Ovary (tissue), 9 donors: ENCODE data around the gene FOXRED2. TPM values are rescaled to one million over a fixed set of nuclear protein-coding genes. Genes with fewer than 3 reads are reported as not detected.
A peak's percentile ranks its signal among the peaks of the same experiment; 100 is the strongest.
"Not testable (repeated sequence)": the region's sequence is repeated elsewhere in the genome, so short reads cannot be mapped to it uniquely, and the experiment has no call there.

Source experiments
- DNase-seq, 5 donors: peaks; one replicate each; pipeline ENCODE4 v3.0.0-alpha.2; 2019 to 2020
- H3K27ac ChIP-seq, 2 donors: fragments of 200-600 bp; one replicate each; pipeline versions ENCODE4 v1.5.1 to v1.8.0; 2019 to 2022
- H3K27me3 ChIP-seq: fragments of 200-600 bp; one replicate; pipeline ENCODE4 v1.8.0; 2022
- H3K36me3 ChIP-seq: fragments of 200-600 bp; sonication (generic); one replicate; pipeline ENCODE4 v1.5.1; 2019
- H3K4me1 ChIP-seq: one replicate; pipeline ENCODE4 v1.8.1; 2013; ENCODE audit warnings: mild to moderate bottlenecking, moderate library complexity; ENCODE audit not compliant: insufficient read depth
- H3K4me3 ChIP-seq: fragments of 200-600 bp; sonication (generic); one replicate; pipeline ENCODE4 v1.5.1; 2017
- H3K9me3 ChIP-seq, 2 donors: fragments of 200-600 bp in 1 of 2; sonication (generic) in 1 of 2; one replicate each; pipeline versions ENCODE4 v1.5.1 to v1.8.1; 2013 to 2019; ENCODE audit warnings: mild to moderate bottlenecking in 1 of 2, moderate library complexity in 1 of 2
- CTCF ChIP-seq, 3 donors: fragments of 450-650 bp in 2 of 3; fragments of 200-600 bp in 1 of 3; IDR thresholded peaks; one replicate each; pipeline versions ENCODE4 v1.5.1 to v1.8.0; 2016 to 2022; ENCODE audit warnings: antibody characterized with exemption in 3 of 3, mild to moderate bottlenecking in 1 of 3
- EP300 ChIP-seq: sonication (generic); formaldehyde crosslinking; IDR thresholded peaks from one replicate; pipeline ENCODE4 v1.6.1; 2017; ENCODE audit warnings: antibody characterized with exemption
- POLR2A ChIP-seq: fragments of 450-650 bp; IDR thresholded peaks from one replicate; pipeline ENCODE4 v1.6.1; 2017; ENCODE audit warnings: antibody characterized with exemption, mild to moderate bottlenecking, moderate library complexity
- WGBS, 3 donors: extraction: QIAGEN DNeasy Blood & Tissue Kit in 1 of 3; methylation state at CpG; one replicate each; pipeline versions ENCODE4 v1.1.5 to v1.1.7; 2013 to 2017; 5-methylcytosine and 5-hydroxymethylcytosine counted together
- intact Hi-C, 4 donors: fragments of 100-400 bp; cut with DNase I; formaldehyde crosslinking; loops; one replicate each; pipeline versions ENCODE4 v1.11.0 to v1.15.1; 2022 to 2023
- polyA plus RNA-seq, 2 donors: library from polyadenylated mRNA; stranded (reverse); fragments of 200-250 nt in 1 of 2; fragments of 350-450 nt in 1 of 2; fragmentation: Illumina TruSeq in 1 of 2; extraction: RNeasy Lipid Tissue Mini Kit (QIAGEN cat#74804) in 1 of 2; gene quantifications; one replicate each; pipeline ENCODE4 v1.2.3, GENCODE V29; 2013 to 2014
- total RNA-seq, 7 donors: library from RNA; depleted of rRNA in 2 of 7; stranded (reverse); fragments of >200 nt in 2 of 7; fragmentation: NEBNext Ultra II Directional in 3 of 7; extraction: Animal tissue kit (Norgen Biotek cat#: 25700) in 3 of 7; gene quantifications; one replicate each; pipeline versions ENCODE4 v1.1.0 to v1.2.4, GENCODE V29; 2016 to 2023
- donor health status: DM: no; HTN: no; CAD: no; lungs with moderate emphysema.
- donor health status: DM: no; HTN: no; CAD: no.
- donor health status: Bipolar disorder and iron deficiency.
- donor health status: DM: yes; HTN: yes; CAD: no.
- donor health status: DM: no; HTN: no; CAD: no.
- donor health status: DM: yes; HTN: yes; CAD: no.

Gene FOXRED2
- total and polyA plus RNA-seq, 9 donors: 6.9 to 30.7 (median 23.1) TPM

- Histone ChIP-seq H3K27ac (no peak overlapping the region), H3K27me3 (no peaks in the 10 kb centered on the region), H3K9me3 (no peaks in the 10 kb centered on the region), H3K4me3 (no peak overlapping the region), H3K36me3 (no peaks in the 10 kb centered on the region), H3K4me1 (peaks cover 8% of the 10 kb centered on the region)
- intact Hi-C loops: loop anchor here in 3 of 4 donors (5.0 to 10.0 kb wide), 4 partner anchors 69 to 129 kb away; partner anchors contain the start of gene MYH9 (in 2 of the 3)
- 89 to 92% (median 91%) methylated on average over 12 of the region's 12 CpGs for WGBS, 3 donors
- TF ChIP-seq POLR2A (no peak), CTCF (IDR thresholded peaks at IDR 0.05) (no peak), EP300 (no peak)
- no peak for DNase-seq
These were observed 50.4 kb downstream of the FOXRED2 start for GRCh38 chr22:36456464-36456845.

GRCh38 chr22:36455571-36456463 lies 51.0 kb downstream of the FOXRED2 start:
- peak overlapping the region; percentile 58 for H3K4me3 ChIP-seq
- no peaks in the 10 kb centered on the region for H3K9me3 ChIP-seq
- no peaks in the 10 kb centered on the region for H3K36me3 ChIP-seq
- no peak for TF ChIP-seq EP300
- no peak for TF ChIP-seq POLR2A
- TF ChIP-seq CTCF (IDR thresholded peaks at IDR 0.05): no peak
- no peak for DNase-seq
- intact Hi-C loops: loop anchor here in 3 of 4 donors (5.0 to 10.0 kb wide), 4 partner anchors 69 to 129 kb away; partner anchors contain the start of gene MYH9 (in 2 of the 3)
- H3K4me1 ChIP-seq: peaks cover 8% of the 10 kb centered on the region
- H3K27ac ChIP-seq: peak overlapping the region; percentile 85 to 86
- WGBS, 3 donors: 65 to 73% (median 71%) methylated on average over 21 of the region's 21 CpGs
- no peaks in the 10 kb centered on the region for H3K27me3 ChIP-seq

GRCh38 chr22:36454916-36455570 lies 51.8 kb downstream of the FOXRED2 start:
- WGBS, 3 donors: 2 to 3% (median 2%) methylated on average over 51 to 61 of the region's 61 CpGs
- intact Hi-C loops: loop anchor here in 3 of 4 donors (5.0 to 10.0 kb wide), 4 partner anchors 68 to 128 kb away; partner anchors contain the start of gene MYH9 (in 2 of the 3)
- Histone ChIP-seq H3K27me3 (no peaks in the 10 kb centered on the region), H3K9me3 (no peaks in the 10 kb centered on the region), H3K36me3 (no peaks in the 10 kb centered on the region), H3K4me1 (peaks cover 8% of the 10 kb centered on the region), H3K27ac (peak overlapping the region; percentile 85 to 86), H3K4me3 (peak overlapping the region; percentile 58)
- peak; percentile 51 for TF ChIP-seq EP300
- peak in 2 of 3 donors; percentile 15 to 21 for TF ChIP-seq CTCF (IDR thresholded peaks at IDR 0.05)
- TF ChIP-seq POLR2A: peak; percentile 65
- DNase-seq: peak; percentile 90 to 95 (median 95)

- H3K9me3 ChIP-seq: no peaks in the 10 kb centered on the region
- intact Hi-C loops: loop anchor here in 2 of 4 donors (10.0 kb wide), 2 partner anchors 69 to 99 kb away; partner anchors contain the start of gene MYH9 (in 1 of the 2)
- peak overlapping the region; percentile 45 to 86 for H3K27ac ChIP-seq
- DNase-seq: no peak
- H3K27me3 ChIP-seq: no peaks in the 10 kb centered on the region
- WGBS, 3 donors: 93 to 96% (median 95%) methylated on average over 16 of the region's 16 CpGs
- peaks cover 8% of the 10 kb centered on the region for H3K4me1 ChIP-seq
- TF ChIP-seq EP300 (no peak), POLR2A (no peak), CTCF (IDR thresholded peaks at IDR 0.05) (no peak)
- no peaks in the 10 kb centered on the region for H3K36me3 ChIP-seq
- H3K4me3 ChIP-seq: no peak overlapping the region
These were observed 52.9 kb downstream of the FOXRED2 start for GRCh38 chr22:36453855-36454378.

GRCh38 chr22:36452978-36453607 lies 53.7 kb downstream of the FOXRED2 start:
- 78 to 88% (median 82%) methylated on average over 5 of the region's 5 CpGs for WGBS, 3 donors
- not testable (repeated sequence) for H3K9me3 ChIP-seq, H3K4me3 ChIP-seq, H3K4me1 ChIP-seq, H3K36me3 ChIP-seq, H3K27me3 ChIP-seq, DNase-seq
- H3K27ac ChIP-seq: peak overlapping the region in 1 of 2 donors; percentile 68
- intact Hi-C loops: loop anchor here in 2 of 4 donors (10.0 kb wide), 2 partner anchors 68 to 98 kb away; partner anchors contain the start of gene MYH9 (in 1 of the 2)
